ENCODE data around the gene WWC2.

Gene WWC2

GRCh38 chr4:183304538-183304937, 205.5 kb downstream of the WWC2 start:
- Histone ChIP-seq H2AFZ (ENCODE audit: low read length, unreplicated experiment) (no peak overlapping the region), H3K4me3 (ENCODE audit: low read depth, low read length) (no peak overlapping the region), H3K27me3 (ENCODE audit: insufficient read depth, low read length) (no peaks in the 10 kb centered on the region), H3K36me3 (ENCODE audit: insufficient read depth, low read length) (peaks cover under 1% of the 10 kb centered on the region; the same call in 1 of the 2 replicates), H3K4me1 (ENCODE audit: control insufficient read depth, insufficient read depth, low read length, unreplicated experiment) (no peaks in the 10 kb centered on the region), H3K27ac (ENCODE audit: low read depth, low read length) (no peak overlapping the region), H3K79me2 (ENCODE audit: control insufficient read depth, insufficient read depth, low read length, unreplicated experiment) (no peaks in the 10 kb centered on the region)

GRCh38 chr4:183306811-183307210, 207.8 kb downstream of the WWC2 start:
- no peaks in the 10 kb centered on the region for H3K79me2 ChIP-seq (ENCODE audit: control insufficient read depth, insufficient read depth, low read length, unreplicated experiment)
- H3K36me3 ChIP-seq (ENCODE audit: insufficient read depth, low read length) = no peaks in the 10 kb centered on the region
- no peak overlapping the region for H3K27ac ChIP-seq (ENCODE audit: low read depth, low read length)
- H2AFZ ChIP-seq (ENCODE audit: low read length, unreplicated experiment) = no peak overlapping the region
- no peaks in the 10 kb centered on the region for H3K4me1 ChIP-seq (ENCODE audit: control insufficient read depth, insufficient read depth, low read length, unreplicated experiment)
- no peaks in the 10 kb centered on the region for H3K27me3 ChIP-seq (ENCODE audit: insufficient read depth, low read length)
- H3K4me3 ChIP-seq (ENCODE audit: low read depth, low read length) = no peak overlapping the region

GRCh38 chr4:183312841-183313240, 213.8 kb downstream of the WWC2 start:
- Histone ChIP-seq H3K79me2 (ENCODE audit: control insufficient read depth, insufficient read depth, low read length, unreplicated experiment) (no peaks in the 10 kb centered on the region), H3K27me3 (ENCODE audit: insufficient read depth, low read length) (no peaks in the 10 kb centered on the region), H2AFZ (ENCODE audit: low read length, unreplicated experiment) (no peak overlapping the region), H3K4me1 (ENCODE audit: control insufficient read depth, insufficient read depth, low read length, unreplicated experiment) (no peaks in the 10 kb centered on the region), H3K4me3 (ENCODE audit: low read depth, low read length) (no peak overlapping the region), H3K27ac (ENCODE audit: low read depth, low read length) (no peak overlapping the region), H3K36me3 (ENCODE audit: insufficient read depth, low read length) (no peaks in the 10 kb centered on the region)

GRCh38 chr4:183314336-183314735, 215.3 kb downstream of the WWC2 start:
- H3K4me1 ChIP-seq (ENCODE audit: control insufficient read depth, insufficient read depth, low read length, unreplicated experiment) = no peaks in the 10 kb centered on the region

GRCh38 chr4:183314806-183315205, 215.7 kb downstream of the WWC2 start:
- H3K79me2 ChIP-seq (ENCODE audit: control insufficient read depth, insufficient read depth, low read length, unreplicated experiment) = no peaks in the 10 kb centered on the region
- H3K4me1 ChIP-seq (ENCODE audit: control insufficient read depth, insufficient read depth, low read length, unreplicated experiment) = no peaks in the 10 kb centered on the region
- no peaks in the 10 kb centered on the region for H3K27me3 ChIP-seq (ENCODE audit: insufficient read depth, low read length)
- no peak overlapping the region for H3K4me3 ChIP-seq (ENCODE audit: low read depth, low read length)
- H3K27ac ChIP-seq (ENCODE audit: low read depth, low read length) = no peak overlapping the region
- H3K36me3 ChIP-seq (ENCODE audit: insufficient read depth, low read length) = no peaks in the 10 kb centered on the region
- no peak overlapping the region for H2AFZ ChIP-seq (ENCODE audit: low read length, unreplicated experiment)

More at GRCh38 chr4:183314336-183314735, 215.3 kb downstream of the WWC2 start:
- Histone ChIP-seq H3K27ac (ENCODE audit: low read depth, low read length) (no peak overlapping the region), H3K4me3 (ENCODE audit: low read depth, low read length) (no peak overlapping the region), H3K27me3 (ENCODE audit: insufficient read depth, low read length) (no peaks in the 10 kb centered on the region), H2AFZ (ENCODE audit: low read length, unreplicated experiment) (no peak overlapping the region), H3K79me2 (ENCODE audit: control insufficient read depth, insufficient read depth, low read length, unreplicated experiment) (no peaks in the 10 kb centered on the region), H3K36me3 (ENCODE audit: insufficient read depth, low read length) (no peaks in the 10 kb centered on the region)

GRCh38 chr4:183318656-183319055, 219.6 kb downstream of the WWC2 start:
- no peaks in the 10 kb centered on the region for H3K27me3 ChIP-seq (ENCODE audit: insufficient read depth, low read length)
- H3K4me3 ChIP-seq (ENCODE audit: low read depth, low read length) = no peak overlapping the region
- H3K27ac ChIP-seq (ENCODE audit: low read depth, low read length) = no peak overlapping the region
- no peak overlapping the region for H2AFZ ChIP-seq (ENCODE audit: low read length, unreplicated experiment)
- no peaks in the 10 kb centered on the region for H3K4me1 ChIP-seq (ENCODE audit: control insufficient read depth, insufficient read depth, low read length, unreplicated experiment)
- H3K79me2 ChIP-seq (ENCODE audit: control insufficient read depth, insufficient read depth, low read length, unreplicated experiment) = no peaks in the 10 kb centered on the region
- no peaks in the 10 kb centered on the region for H3K36me3 ChIP-seq (ENCODE audit: insufficient read depth, low read length)

- H3K27me3 ChIP-seq (ENCODE audit: insufficient read depth, low read length) = no peaks in the 10 kb centered on the region
- H2AFZ ChIP-seq (ENCODE audit: low read length, unreplicated experiment) = no peak within 1 kb of the TSS
- H3K36me3 ChIP-seq (ENCODE audit: insufficient read depth, low read length) = no peaks in the 10 kb centered on the region
- H3K4me3 ChIP-seq (ENCODE audit: low read depth, low read length) = no peak within 1 kb of the TSS
- H3K27ac ChIP-seq (ENCODE audit: low read depth, low read length) = no peak within 1 kb of the TSS
- no peaks in the 10 kb centered on the region for H3K79me2 ChIP-seq (ENCODE audit: control insufficient read depth, insufficient read depth, low read length, unreplicated experiment)
- H3K4me1 ChIP-seq (ENCODE audit: control insufficient read depth, insufficient read depth, low read length, unreplicated experiment) = no peaks in the 10 kb centered on the region
Measured at GRCh38 chr4:183320211-183321059, 221.4 kb downstream of the WWC2 start, which contains the start of gene CLDN22. TSS of gene CLDN22 (minus strand) at chr4:183320276. CDS start at chr4:183320218, 58 bp downstream.

GRCh38 chr4:183321079-183321478, 222.0 kb downstream of the WWC2 start:
- H3K4me3 ChIP-seq (ENCODE audit: low read depth, low read length) = no peak overlapping the region
- no peaks in the 10 kb centered on the region for H3K36me3 ChIP-seq (ENCODE audit: insufficient read depth, low read length)
- H3K27me3 ChIP-seq (ENCODE audit: insufficient read depth, low read length) = no peaks in the 10 kb centered on the region
- H3K27ac ChIP-seq (ENCODE audit: low read depth, low read length) = no peak overlapping the region
- H3K4me1 ChIP-seq (ENCODE audit: control insufficient read depth, insufficient read depth, low read length, unreplicated experiment) = no peaks in the 10 kb centered on the region
- no peak overlapping the region for H2AFZ ChIP-seq (ENCODE audit: low read length, unreplicated experiment)
- no peaks in the 10 kb centered on the region for H3K79me2 ChIP-seq (ENCODE audit: control insufficient read depth, insufficient read depth, low read length, unreplicated experiment)

GRCh38 chr4:183321516-183321915, 222.5 kb downstream of the WWC2 start:
- Histone ChIP-seq H3K36me3 (ENCODE audit: insufficient read depth, low read length) (no peaks in the 10 kb centered on the region), H3K27ac (ENCODE audit: low read depth, low read length) (no peak overlapping the region), H3K27me3 (ENCODE audit: insufficient read depth, low read length) (no peaks in the 10 kb centered on the region), H2AFZ (ENCODE audit: low read length, unreplicated experiment) (no peak overlapping the region), H3K79me2 (ENCODE audit: control insufficient read depth, insufficient read depth, low read length, unreplicated experiment) (no peaks in the 10 kb centered on the region), H3K4me1 (ENCODE audit: control insufficient read depth, insufficient read depth, low read length, unreplicated experiment) (no peaks in the 10 kb centered on the region), H3K4me3 (ENCODE audit: low read depth, low read length) (no peak overlapping the region)

- Histone ChIP-seq H3K27me3 (ENCODE audit: insufficient read depth, low read length) (no peaks in the 10 kb centered on the region), H2AFZ (ENCODE audit: low read length, unreplicated experiment) (no peak within 1 kb of the TSS), H3K27ac (ENCODE audit: low read depth, low read length) (no peak within 1 kb of the TSS), H3K4me1 (ENCODE audit: control insufficient read depth, insufficient read depth, low read length, unreplicated experiment) (no peaks in the 10 kb centered on the region), H3K36me3 (ENCODE audit: insufficient read depth, low read length) (no peaks in the 10 kb centered on the region), H3K4me3 (ENCODE audit: low read depth, low read length) (no peak within 1 kb of the TSS), H3K79me2 (ENCODE audit: control insufficient read depth, insufficient read depth, low read length, unreplicated experiment) (no peaks in the 10 kb centered on the region)
Measured at GRCh38 chr4:183322326-183322725, 223.3 kb downstream of the WWC2 start, which contains the start of gene CLDN24. TSS of gene CLDN24 (minus strand) at chr4:183322426. CDS start at chr4:183322426, 0 bp downstream.

- no peak overlapping the region for H3K4me3 ChIP-seq (ENCODE audit: low read depth, low read length)
- no peak overlapping the region for H3K27ac ChIP-seq (ENCODE audit: low read depth, low read length)
- H3K4me1 ChIP-seq (ENCODE audit: control insufficient read depth, insufficient read depth, low read length, unreplicated experiment) = no peaks in the 10 kb centered on the region
- no peaks in the 10 kb centered on the region for H3K79me2 ChIP-seq (ENCODE audit: control insufficient read depth, insufficient read depth, low read length, unreplicated experiment)
- no peak overlapping the region for H2AFZ ChIP-seq (ENCODE audit: low read length, unreplicated experiment)
- no peaks in the 10 kb centered on the region for H3K36me3 ChIP-seq (ENCODE audit: insufficient read depth, low read length)
- no peaks in the 10 kb centered on the region for H3K27me3 ChIP-seq (ENCODE audit: insufficient read depth, low read length)
Measured at GRCh38 chr4:183323295-183323694, 224.2 kb downstream of the WWC2 start.

Data from ACC112 (cell line).